Gastrocnemius medialis (tissue), 4 donors: ENCODE measurements around the gene CHRD. TPM values are rescaled to one million over a fixed set of nuclear protein-coding genes. Genes with fewer than 3 reads are reported as not detected.

Experiments
- ATAC-seq, 2 donors: fragments of 150-250 bp; one replicate each; pipeline ENCODE4 v1.9.1; 2016
- DNase-seq, 2 donors: peaks; one replicate each; pipeline ENCODE4 v3.0.0-alpha.2; 2019
- H3K27ac ChIP-seq, 4 donors: fragments of 200-600 bp; sonication (generic); 1 replicate in 1 of 4; 2 replicates in 3 of 4; pipeline ENCODE4 v1.5.1; 2016 to 2018; ENCODE audit warnings: mild to moderate bottlenecking in 2 of 4, moderate library complexity in 1 of 4
- H3K27me3 ChIP-seq, 3 donors: fragments of 200-600 bp; sonication (generic) in 2 of 3; 1 replicate in 1 of 3; 2 replicates in 2 of 3; pipeline versions ENCODE4 v1.5.1 to v1.6.0; 2016 to 2019; ENCODE audit warnings: mild to moderate bottlenecking in 1 of 3, moderate library complexity in 1 of 3
- H3K36me3 ChIP-seq, 2 donors: fragments of 200-600 bp; sonication (generic) in 1 of 2; one replicate each; pipeline ENCODE4 v1.5.1; 2017 to 2018
- H3K4me1 ChIP-seq, 2 donors: fragments of 200-600 bp; sonication (generic) in 1 of 2; one replicate each; pipeline ENCODE4 v1.5.1; 2016 to 2017; ENCODE audit warnings: mild to moderate bottlenecking in 2 of 2
- H3K4me3 ChIP-seq, 4 donors: fragments of 200-600 bp; sonication (generic) in 3 of 4; 1 replicate in 1 of 4; 2 replicates in 3 of 4; pipeline ENCODE4 v1.5.1; 2016 to 2019; ENCODE audit warnings: mild to moderate bottlenecking in 2 of 4
- H3K9me3 ChIP-seq, 3 donors: fragments of 200-600 bp; sonication (generic) in 2 of 3; 1 replicate in 1 of 3; 2 replicates in 2 of 3; pipeline ENCODE4 v1.5.1; 2016 to 2019
- CTCF ChIP-seq, 5 experiments: fragments of 450-650 bp in 3 of 5; fragments of 200-600 bp in 2 of 5; sonication (generic) in 2 of 5; IDR thresholded peaks in 4 of 5; conservative IDR thresholded peaks in 1 of 5; 1 replicate in 4 of 5; 2 replicates in 1 of 5; pipeline ENCODE4 v1.5.1; 2016 to 2019; ENCODE audit warnings: antibody characterized with exemption in 5 of 5, mild to moderate bottlenecking in 3 of 5, moderate library complexity in 3 of 5
- POLR2A ChIP-seq, 2 donors: fragments of 450-650 bp; IDR thresholded peaks; one replicate each; pipeline ENCODE4 v1.6.1; 2017; ENCODE audit warnings: antibody characterized with exemption in 2 of 2, mild to moderate bottlenecking in 2 of 2, moderate library complexity in 2 of 2
- in situ Hi-C, 4 donors: fragments of 200-750 bp; cut with MboI; loops; one replicate each; pipeline versions ENCODE4 v1.15.0 to v1.8.0; 2017; ENCODE audit warnings: low sequenced_read_pairs in 4 of 4
- intact Hi-C: fragments of 100-400 bp; cut with DNase I; formaldehyde crosslinking; loops from one replicate; pipeline ENCODE4 v1.15.1; 2023; ENCODE audit warnings: low total_unique reads
- total RNA-seq, 4 donors: library from RNA; depleted of rRNA; stranded (reverse); fragments of >200 nt; gene quantifications; one replicate each; pipeline versions ENCODE4 v1.1.0 to v1.2.3, GENCODE V29; 2016

The CHRD gene
- total RNA-seq, 4 donors from 2014 or later, result 2.6 to 5.7 (median 3.4) TPM

- Histone ChIP-seq H3K27ac (peak overlapping the region in 3 of 4 donors; percentile 77 to 85 (median 83)), H3K9me3 (no peaks in the 10 kb centered on the region), H3K4me3 (no peak overlapping the region), H3K27me3 (no peaks in the 10 kb centered on the region), H3K36me3 (peaks cover 0 to 33% of the 10 kb centered on the region in 2 donors), H3K4me1 (peaks cover 7 to 14% of the 10 kb centered on the region in 2 donors)
- TF ChIP-seq CTCF (IDR thresholded peaks at IDR 0.05 in 4 of 5, conservative IDR thresholded peaks at IDR 0.05 in 1 of 5), result no peak
- no peak for TF ChIP-seq POLR2A (IDR thresholded peaks at IDR 0.05)
- in situ Hi-C loops (no loop called here), intact Hi-C loops (no loop called here)
- DNase-seq, result no peak
- no peak for ATAC-seq
Observed at GRCh38 chr3:184346480-184347190, 33.2 kb upstream of the CHRD start.

- intact Hi-C loops, result no loop called here
Observed at GRCh38 chr3:184347321-184348056, 32.4 kb upstream of the CHRD start.

GRCh38 chr3:184348057-184348382, 31.8 kb upstream of the CHRD start:
- H3K9me3 ChIP-seq, result no peaks in the 10 kb centered on the region
- intact Hi-C loops (no loop called here), in situ Hi-C loops (no loop called here)
- DNase-seq, result no peak
- peaks cover 7 to 14% of the 10 kb centered on the region in 2 donors for H3K4me1 ChIP-seq
- no peak overlapping the region for H3K27ac ChIP-seq
- H3K4me3 ChIP-seq, result no peak overlapping the region
- H3K36me3 ChIP-seq, result peaks cover 0 to 19% of the 10 kb centered on the region in 2 donors
- no peak for ATAC-seq
- TF ChIP-seq CTCF (IDR thresholded peaks at IDR 0.05 in 4 of 5, conservative IDR thresholded peaks at IDR 0.05 in 1 of 5) (no peak), POLR2A (IDR thresholded peaks at IDR 0.05) (no peak)
- no peaks in the 10 kb centered on the region for H3K27me3 ChIP-seq

More at GRCh38 chr3:184347321-184348056, 32.4 kb upstream of the CHRD start:
- no peak for DNase-seq
- Histone ChIP-seq H3K9me3 (no peaks in the 10 kb centered on the region), H3K36me3 (peaks cover 0 to 25% of the 10 kb centered on the region in 2 donors), H3K27ac (no peak overlapping the region), H3K27me3 (no peaks in the 10 kb centered on the region), H3K4me1 (peaks cover 7 to 14% of the 10 kb centered on the region in 2 donors), H3K4me3 (no peak overlapping the region)
- in situ Hi-C loops, result no loop called here
- ATAC-seq, result no peak
- TF ChIP-seq CTCF (IDR thresholded peaks at IDR 0.05 in 4 of 5, conservative IDR thresholded peaks at IDR 0.05 in 1 of 5) (no peak), POLR2A (IDR thresholded peaks at IDR 0.05) (no peak)

- H3K4me3 ChIP-seq, result no peak overlapping the region
- peaks cover 7% of the 10 kb centered on the region in 2 donors for H3K4me1 ChIP-seq
- no peak overlapping the region for H3K27ac ChIP-seq
- no peaks in the 10 kb centered on the region for H3K9me3 ChIP-seq
- ATAC-seq, result no peak
- intact Hi-C loops, result no loop called here
- H3K36me3 ChIP-seq, result peaks cover 0 to 5% of the 10 kb centered on the region in 2 donors
- H3K27me3 ChIP-seq, result no peaks in the 10 kb centered on the region
- in situ Hi-C loops, result loop anchor here in 3 of 4 donors (25.0 kb wide), 3 partner anchors 412 to 462 kb away; partner anchors contain the start of gene VPS8 (in 1 of the 3)
- DNase-seq, result no peak
- TF ChIP-seq POLR2A (IDR thresholded peaks at IDR 0.05), result no peak
- TF ChIP-seq CTCF (IDR thresholded peaks at IDR 0.05 in 4 of 5, conservative IDR thresholded peaks at IDR 0.05 in 1 of 5), result no peak
Observed at GRCh38 chr3:184349563-184350470, 30.0 kb upstream of the CHRD start.
